SK-N-MC (cell line): ENCODE measurements around the gene RAB8A.

ENCODE experiments used
- EZH2 ChIP-seq: fragments of 200-600 bp; sonication (generic); IDR thresholded peaks from one replicate; pipeline ENCODE4 v1.6.1; 2017; ENCODE audit warnings: antibody characterized with exemption
- POLR2AphosphoS5 ChIP-seq: IDR thresholded peaks from 2 replicates; pipeline ENCODE4 v1.6.1; 2012; ENCODE audit warnings: mild to moderate bottlenecking, low read depth, low read length, borderline replicate concordance

DNA sequence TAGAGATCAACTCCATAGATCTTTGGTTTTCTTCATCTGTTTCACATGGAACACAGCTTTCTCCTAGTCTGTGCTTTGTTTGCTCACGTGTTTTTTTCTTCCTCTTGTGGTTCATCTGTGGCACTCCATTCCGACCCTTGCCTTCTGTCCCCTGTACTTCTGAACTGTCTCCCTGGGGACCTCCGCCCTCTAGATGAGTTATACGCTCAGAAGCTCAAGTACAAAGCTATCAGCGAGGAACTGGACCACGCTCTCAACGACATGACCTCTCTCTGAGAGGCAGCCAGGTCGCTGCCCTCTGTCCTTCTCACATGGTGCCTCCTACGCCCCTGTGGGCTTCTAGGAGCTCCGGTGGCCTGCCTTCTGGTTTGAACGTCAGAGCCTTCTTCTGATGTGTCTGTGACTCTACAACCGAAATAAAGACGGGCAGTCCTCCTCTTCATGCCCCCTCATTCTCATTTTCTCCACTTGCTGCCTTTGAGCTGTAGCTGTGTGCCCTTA lies 16.6 kb upstream of the RAB8A start:
- TF ChIP-seq EZH2 (no peak), POLR2AphosphoS5 (no peak)
